ENCODE measurements around the gene NAAA.
A peak's percentile ranks its signal among the peaks of the same experiment; 100 is the strongest.
"Not testable (repeated sequence)": the region's sequence is repeated elsewhere in the genome, so short reads cannot be mapped to it uniquely, and the experiment has no call there.

The NAAA gene

GRCh38 chr4:75919920-75920319, 20.9 kb downstream of the NAAA start:
- DNase-seq (ENCODE audit: low spot score) = no peak

- DNase-seq (ENCODE audit: low spot score) = peak; percentile 58
Observed at GRCh38 chr4:75916091-75916661, 24.6 kb downstream of the NAAA start.

- no peak for DNase-seq (ENCODE audit: low spot score)
Observed at GRCh38 chr4:75912968-75913367, 27.8 kb downstream of the NAAA start.

GRCh38 chr4:75910831-75911230, 30.0 kb downstream of the NAAA start:
- not testable (repeated sequence) for DNase-seq (ENCODE audit: low spot score)

- no peak for DNase-seq (ENCODE audit: low spot score)
Observed at GRCh38 chr4:75909405-75909804, 31.4 kb downstream of the NAAA start.

GRCh38 chr4:75908555-75908954, 32.3 kb downstream of the NAAA start:
- no peak for DNase-seq (ENCODE audit: low spot score)

- no peak for DNase-seq (ENCODE audit: low spot score)
Observed at GRCh38 chr4:75907966-75908365, 32.8 kb downstream of the NAAA start.

GRCh38 chr4:75904076-75904475, 36.7 kb downstream of the NAAA start:
- DNase-seq (ENCODE audit: low spot score) = no peak

- DNase-seq (ENCODE audit: low spot score) = no peak
Observed at GRCh38 chr4:75902352-75902751, 38.5 kb downstream of the NAAA start, which contains the start of gene PPEF2. Gene PPEF2, minus strand, starts transcription at chr4:75902452. Its CDS starts 6,127 bp downstream, at chr4:75896325.

GRCh38 chr4:75898536-75898935, 42.3 kb downstream of the NAAA start:
- no peak for DNase-seq (ENCODE audit: low spot score)

- no peak for DNase-seq (ENCODE audit: low spot score)
Observed at GRCh38 chr4:75895744-75896314, 45.0 kb downstream of the NAAA start.

- DNase-seq (ENCODE audit: low spot score) = no peak
Observed at GRCh38 chr4:75892508-75892907, 48.3 kb downstream of the NAAA start.

GRCh38 chr4:75891611-75892010, 49.2 kb downstream of the NAAA start:
- DNase-seq (ENCODE audit: low spot score) = no peak

- no peak for DNase-seq (ENCODE audit: low spot score)
Observed at GRCh38 chr4:75889537-75890199, 51.1 kb downstream of the NAAA start.

GRCh38 chr4:75886104-75886503, 54.7 kb downstream of the NAAA start:
- DNase-seq (ENCODE audit: low spot score) = no peak

GRCh38 chr4:75881476-75881875, 59.3 kb downstream of the NAAA start:
- no peak for DNase-seq (ENCODE audit: low spot score)

GRCh38 chr4:75880278-75880677, 60.5 kb downstream of the NAAA start:
- DNase-seq (ENCODE audit: low spot score) = peak; percentile 35

GRCh38 chr4:75878246-75878756, 62.5 kb downstream of the NAAA start:
- DNase-seq (ENCODE audit: low spot score) = no peak

- no peak for DNase-seq (ENCODE audit: low spot score)
Observed at GRCh38 chr4:75876218-75876617, 64.6 kb downstream of the NAAA start.

- no peak for DNase-seq (ENCODE audit: low spot score)
Observed at GRCh38 chr4:75869100-75869499, 71.7 kb downstream of the NAAA start.

GRCh38 chr4:75867130-75867529, 73.7 kb downstream of the NAAA start:
- no peak for DNase-seq (ENCODE audit: low spot score)
